Skin of body (tissue), 2 donors: Measurements from ENCODE around the gene BAIAP2L1. TPM values are rescaled to one million over a fixed set of nuclear protein-coding genes. Genes with fewer than 3 reads are reported as not detected.

ENCODE experiments used
- DNase-seq: peaks from one replicate; lab custom pipeline; 2025; lab: John Stamatoyannopoulos, UW
- total RNA-seq: library from RNA; depleted of rRNA; stranded (reverse); fragments of >200 nt; gene quantifications from one replicate; pipeline ENCODE4 v1.2.3, GENCODE V29; 2014

Gene BAIAP2L1
- total RNA-seq, 1 donor from 2014 or later, result 7.6 TPM

DNA sequence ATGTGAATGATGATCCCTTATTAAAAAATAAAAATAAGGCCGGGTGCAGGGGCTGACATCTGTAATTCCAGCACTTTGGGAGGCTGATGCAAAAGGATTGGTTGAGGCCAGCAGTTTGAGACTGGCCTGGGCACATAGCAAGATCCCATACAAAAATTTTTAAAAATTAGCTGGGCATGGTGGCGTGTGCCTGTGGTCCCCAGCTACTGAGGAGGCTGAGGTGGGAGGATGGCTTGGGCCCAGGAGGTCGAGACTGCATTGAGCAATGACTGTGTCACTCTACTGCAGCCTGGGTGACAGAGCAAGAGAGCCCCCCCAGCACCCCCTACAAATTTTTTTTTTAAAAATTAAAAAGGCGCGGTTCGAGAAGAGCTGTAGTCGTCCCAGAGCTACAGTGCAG is 120.6 kb downstream of the BAIAP2L1 start:
- no peak for DNase-seq

DNA sequence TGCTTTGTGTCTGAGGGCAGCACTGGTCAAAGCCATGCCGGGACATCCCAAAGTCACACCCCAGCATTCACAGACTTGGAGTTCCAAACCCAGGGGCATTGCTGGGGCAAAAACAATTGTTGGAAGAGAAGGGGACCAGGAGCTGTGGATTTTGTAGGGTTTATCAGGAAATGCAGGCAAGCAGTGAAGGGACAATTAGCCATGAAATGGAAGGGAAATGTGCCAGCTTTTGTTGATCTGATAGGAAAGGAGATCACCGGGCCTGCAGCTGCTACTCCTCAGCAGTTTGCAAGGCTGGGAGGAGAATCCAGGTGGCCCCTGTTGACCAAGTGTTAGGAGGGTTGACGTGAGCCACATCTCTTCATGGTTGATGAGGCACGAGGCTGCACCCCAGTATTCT is 122.0 kb downstream of the BAIAP2L1 start:
- no peak for DNase-seq

DNA sequence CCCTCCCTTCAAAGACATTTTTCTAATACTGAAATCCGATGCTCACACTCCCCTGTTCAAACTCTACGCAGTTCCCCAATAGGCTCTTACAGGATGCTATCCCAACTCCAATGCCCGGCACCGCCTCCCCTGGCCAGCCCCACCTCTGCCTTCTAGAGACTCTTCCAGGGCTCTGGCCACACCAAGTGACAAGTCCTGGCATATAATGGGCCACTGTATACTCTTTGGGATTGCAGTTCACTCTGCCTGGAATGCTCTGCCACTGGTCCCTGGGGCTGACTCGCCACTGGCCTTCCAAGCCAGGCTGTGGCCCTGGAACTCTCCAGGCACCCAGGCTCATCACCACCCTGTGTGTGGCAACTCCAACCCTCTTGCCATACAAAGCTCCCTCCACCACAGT is 122.5 kb downstream of the BAIAP2L1 start:
- no peak for DNase-seq

DNA sequence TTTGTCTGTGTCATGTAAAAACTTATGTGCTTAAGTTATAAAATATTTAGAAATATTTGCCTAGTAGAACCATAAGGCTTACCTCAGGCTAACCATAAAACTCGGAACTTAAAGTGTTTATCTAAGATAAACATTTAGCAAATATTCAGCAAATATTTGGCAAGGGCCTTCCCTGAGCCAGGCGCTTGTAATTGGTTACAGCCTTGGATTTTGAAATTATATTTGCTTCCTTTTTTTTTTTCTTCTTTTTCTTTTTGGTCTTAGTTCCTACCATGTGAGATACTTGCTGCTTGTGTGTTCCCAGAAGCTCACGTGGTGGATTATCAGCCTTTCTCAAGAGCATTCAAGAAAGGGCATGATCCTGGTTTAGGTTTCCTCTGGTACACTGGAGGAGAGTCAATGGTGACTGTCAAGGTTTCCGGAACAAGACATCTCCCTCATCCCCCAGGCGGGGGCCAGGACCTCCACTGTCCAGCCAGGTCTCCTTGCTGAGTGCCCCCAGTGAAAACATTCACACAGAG is 124.6 kb downstream of the BAIAP2L1 start:
- DNase-seq, result no peak

DNA sequence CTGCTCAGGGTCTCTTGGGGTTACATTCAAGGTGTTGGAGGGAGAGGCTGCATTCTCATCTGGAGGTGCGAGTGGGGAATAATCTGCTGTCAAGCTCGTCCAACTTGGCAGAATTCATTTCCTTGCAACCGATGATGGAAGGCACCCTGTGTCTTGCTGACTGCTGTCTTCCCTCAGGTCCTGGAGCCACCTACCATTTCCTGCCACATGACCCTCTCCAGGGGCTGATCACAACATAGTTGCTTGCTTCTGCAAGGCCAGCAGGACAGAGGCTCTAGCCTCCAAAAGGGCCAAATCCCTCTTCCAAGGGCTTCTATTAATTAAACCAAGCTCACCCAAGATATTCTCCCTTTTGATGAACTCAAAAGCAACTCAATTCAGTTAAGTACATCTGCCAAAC is 133.6 kb downstream of the BAIAP2L1 start:
- DNase-seq, result no peak

DNA sequence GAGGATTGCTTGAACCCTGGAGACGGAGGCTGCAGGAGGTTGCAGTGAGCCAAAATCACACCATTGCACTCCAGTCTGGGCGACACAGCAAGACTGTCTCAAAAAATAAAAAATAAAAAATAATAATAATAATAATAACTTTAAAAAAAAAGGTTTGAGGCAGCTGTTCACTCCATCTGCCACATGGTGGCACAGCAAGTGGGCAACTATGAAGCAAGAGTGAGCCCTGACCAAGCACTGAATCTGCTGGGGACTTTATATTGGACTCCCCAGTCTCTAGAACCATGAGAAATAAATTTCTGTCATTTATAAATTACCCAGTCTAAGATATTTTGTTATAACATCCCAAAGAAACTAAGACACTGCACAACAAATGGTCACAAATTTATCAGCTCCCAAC is 134.1 kb downstream of the BAIAP2L1 start:
- no peak for DNase-seq

DNA sequence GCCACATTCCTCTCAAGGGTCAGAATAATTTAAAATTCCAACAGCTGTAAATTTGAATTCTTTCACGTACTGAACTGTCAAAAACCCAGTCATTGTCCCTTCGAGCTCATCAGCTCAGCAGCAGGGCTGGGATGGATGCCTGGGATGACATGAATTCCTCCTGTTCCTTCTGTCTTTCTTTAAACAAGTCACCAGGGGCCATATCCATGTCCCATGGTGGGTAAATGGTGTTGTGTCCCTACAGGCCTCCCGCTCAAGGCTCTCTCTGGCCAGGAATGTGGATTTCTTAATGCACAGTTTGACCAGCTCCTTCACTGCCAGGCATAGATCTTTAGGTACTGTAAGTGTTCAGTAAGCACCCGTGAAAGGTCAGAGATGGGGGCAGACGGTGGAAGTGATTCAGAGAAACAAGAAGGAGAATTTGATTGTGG is 135.0 kb downstream of the BAIAP2L1 start:
- no peak for DNase-seq

DNA sequence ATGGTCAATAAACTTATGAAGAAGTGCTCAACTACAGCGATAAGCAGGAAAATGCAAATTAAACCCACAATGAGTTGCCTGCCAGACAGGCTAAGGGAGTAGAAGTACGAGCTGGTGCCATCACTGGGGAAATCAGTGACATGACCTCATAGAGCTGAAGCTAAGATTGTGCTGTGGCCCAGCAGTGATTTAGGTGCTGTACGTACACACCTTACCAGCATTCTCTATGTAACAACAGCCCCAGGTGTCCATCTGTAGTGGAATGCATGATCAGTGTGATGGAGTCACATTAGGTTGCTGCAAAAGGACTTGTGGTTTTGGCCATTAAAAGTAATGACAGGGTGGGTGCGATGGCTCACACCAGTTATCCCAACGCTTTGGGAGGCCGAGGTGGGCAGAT is 143.2 kb downstream of the BAIAP2L1 start:
- no peak for DNase-seq

DNA sequence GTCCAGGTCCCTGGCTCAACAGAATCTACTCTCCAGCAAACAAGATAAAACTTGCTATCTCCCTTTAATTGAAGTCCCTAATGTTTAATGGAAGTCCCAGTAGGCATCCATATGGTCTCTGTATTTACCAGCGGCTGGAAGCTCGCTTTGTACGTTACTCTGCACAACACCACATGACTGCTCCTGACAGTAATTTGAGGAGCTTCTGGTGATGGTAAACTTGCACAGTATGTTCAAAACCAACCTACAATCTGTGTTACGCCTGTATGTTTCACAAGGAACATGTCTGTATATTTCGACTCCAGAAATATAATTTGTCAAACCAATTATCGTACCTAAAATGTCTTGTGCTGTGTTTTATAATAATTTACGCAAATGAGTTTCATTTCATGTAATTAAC is 144.5 kb downstream of the BAIAP2L1 start:
- no peak for DNase-seq

DNA sequence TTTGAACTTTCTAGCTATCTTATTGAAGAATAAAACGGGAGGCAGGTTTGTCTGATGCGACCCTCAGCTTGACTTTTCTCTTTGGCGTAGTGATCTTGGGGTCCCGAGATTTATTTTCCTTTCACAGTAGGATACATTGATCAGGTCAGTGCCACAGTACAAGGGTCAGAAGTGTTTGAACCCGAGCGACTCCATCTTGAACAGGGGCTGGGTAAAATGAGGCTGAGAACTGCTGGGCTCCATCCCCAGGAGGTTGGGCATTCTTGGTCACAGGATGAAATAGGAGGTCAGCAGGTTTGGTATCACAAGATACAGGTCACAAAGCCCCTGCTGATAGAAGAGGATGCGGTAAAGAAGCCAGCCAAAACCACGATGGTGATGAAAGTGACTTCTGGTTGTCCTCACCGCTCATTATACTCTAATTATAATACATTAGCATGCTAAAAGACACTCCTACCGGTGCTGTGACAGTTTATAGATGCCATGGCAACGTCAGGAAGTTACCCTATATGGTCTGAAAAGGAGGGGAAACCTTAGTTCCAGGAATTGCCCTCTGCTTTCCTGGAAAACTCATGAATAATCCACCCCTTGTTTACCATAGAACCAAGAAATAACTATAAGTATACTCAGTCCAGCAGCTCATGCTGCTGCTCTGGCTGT is 145.8 kb downstream of the BAIAP2L1 start:
- no peak for DNase-seq

DNA sequence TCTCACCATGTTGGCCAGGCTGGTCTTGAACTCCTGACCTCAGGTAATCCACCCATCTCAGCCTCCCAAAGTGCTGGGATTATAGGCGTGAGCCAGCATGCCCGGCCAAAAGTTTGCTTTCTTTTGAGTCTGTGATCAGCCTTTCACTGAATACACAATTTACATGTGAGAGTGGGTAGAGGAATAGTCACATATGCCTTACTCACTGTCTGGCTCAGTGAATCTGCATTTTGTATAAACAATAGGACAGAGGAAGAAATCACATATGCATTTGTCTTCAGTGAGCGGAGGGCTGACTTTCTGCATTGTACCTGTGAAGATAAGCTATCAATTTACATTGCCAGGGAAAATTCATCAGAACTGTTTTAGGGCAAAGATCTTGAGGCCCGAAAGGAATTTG is 146.4 kb downstream of the BAIAP2L1 start:
- DNase-seq, result no peak

DNA sequence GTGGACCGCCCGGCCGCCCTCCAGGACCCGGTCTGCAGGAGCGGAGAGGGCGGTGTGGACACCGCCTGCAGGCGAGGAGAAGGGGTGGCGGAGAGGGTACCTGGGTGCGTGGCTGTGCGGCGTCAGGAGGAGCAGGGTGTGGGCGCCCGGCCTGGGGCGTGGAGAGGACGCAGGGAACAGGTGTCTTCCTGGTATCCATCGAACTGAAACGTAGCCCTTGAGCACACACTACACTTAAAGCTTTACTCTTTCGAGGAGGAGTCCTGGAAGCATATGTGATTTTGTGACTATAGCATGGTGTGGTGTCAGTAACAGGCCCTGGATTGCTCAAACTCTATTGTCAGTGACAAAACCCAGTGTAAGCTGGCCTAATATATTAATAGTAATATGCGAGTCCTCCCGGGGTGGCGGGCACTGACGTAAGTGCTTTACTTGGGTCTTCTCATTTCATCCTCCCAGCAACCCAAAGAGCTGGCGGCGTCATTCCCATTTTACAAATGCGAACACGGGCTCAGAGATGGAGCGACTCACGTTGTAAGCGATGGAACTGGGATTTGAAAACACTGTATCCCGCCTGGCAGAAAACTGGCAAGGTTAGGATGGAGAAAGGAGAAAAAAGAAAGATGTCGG is 148.3 kb downstream of the BAIAP2L1 start:
- DNase-seq, result no peak

DNA sequence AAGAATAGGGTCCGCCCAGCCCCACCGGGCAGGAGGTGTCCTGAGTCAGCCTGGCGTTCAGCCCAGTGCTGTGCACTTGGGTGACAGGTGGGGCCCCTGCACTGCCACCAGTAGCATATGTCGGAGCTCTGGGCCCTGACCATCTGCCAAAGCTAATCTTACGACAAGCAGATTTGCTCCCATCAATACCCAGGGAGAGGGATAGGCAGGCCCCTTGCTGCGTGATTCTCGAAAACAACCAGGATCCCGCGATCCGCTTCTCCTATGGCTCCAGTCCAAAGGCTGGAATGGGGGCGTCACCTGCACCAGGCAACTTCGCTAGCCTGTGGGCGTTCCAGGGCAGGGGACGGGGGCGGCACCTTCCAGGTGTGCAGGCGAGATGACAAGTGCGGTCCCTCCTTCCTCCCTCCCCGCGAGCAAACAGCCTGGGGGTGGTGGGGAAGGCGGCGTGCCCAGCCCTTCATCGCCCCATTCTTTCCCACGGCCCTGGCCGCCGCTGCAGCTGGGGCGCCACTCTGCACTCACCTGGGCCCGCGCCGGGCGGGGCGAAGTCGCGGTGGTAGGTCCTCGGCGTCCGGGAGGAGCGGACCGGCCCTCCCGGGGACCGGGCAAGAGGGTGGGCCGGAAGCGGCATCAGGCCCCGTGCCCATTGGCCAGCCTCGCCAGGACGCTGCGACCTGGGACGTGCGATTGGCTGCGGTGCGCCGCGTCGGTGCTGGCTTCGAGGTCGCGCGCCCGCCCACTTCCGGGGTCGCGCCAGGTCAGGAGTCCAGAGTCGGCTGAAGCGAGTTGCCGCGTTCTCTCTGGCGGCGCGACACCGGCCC is 149.1 kb downstream of the BAIAP2L1 start, which contains the start of gene TECPR1:
Gene TECPR1 (minus strand): TSS at position 632 of the 824 bp plus-strand sequence. CDS start 6,086 bp downstream, outside the sequence.
- peak; percentile 85 for DNase-seq

DNA sequence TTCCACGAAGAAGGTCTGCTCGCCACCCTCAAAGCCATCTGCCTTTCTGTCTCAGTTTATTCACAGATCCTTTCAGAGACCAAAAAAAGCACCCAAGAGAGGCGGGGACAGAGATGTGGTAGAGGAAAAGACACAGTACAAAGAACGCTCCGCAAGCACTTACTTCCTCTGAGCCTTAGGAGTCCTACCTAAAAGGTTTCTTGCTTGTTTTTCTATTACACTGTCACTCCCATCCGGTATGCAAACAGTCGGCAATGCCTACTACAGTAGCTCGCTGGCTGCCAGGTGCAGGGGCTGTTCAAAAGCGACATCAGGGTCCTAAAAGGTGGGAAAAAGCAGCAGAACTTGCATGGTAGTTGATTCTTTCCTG is 149.7 kb downstream of the BAIAP2L1 start:
- no peak for DNase-seq

DNA sequence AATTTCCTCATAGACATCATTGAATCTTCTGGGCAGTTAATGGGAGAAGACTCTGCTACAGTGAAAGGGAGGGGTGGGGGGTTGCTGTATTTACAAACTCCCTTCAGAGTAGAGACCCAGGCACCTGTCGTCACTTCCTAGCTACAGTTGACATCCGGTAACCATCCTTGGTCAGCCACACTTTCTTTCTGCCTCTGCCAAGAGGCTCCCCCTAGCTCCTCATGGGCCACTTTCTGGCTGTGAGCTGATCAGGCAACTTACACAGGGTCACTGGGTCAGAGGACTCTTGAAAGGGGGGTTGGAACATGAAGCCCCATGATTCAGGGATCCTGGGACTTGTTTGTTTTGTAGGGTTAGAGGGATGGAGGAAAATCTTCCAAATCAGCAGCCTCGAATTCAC is 150.1 kb downstream of the BAIAP2L1 start:
- DNase-seq, result no peak

DNA sequence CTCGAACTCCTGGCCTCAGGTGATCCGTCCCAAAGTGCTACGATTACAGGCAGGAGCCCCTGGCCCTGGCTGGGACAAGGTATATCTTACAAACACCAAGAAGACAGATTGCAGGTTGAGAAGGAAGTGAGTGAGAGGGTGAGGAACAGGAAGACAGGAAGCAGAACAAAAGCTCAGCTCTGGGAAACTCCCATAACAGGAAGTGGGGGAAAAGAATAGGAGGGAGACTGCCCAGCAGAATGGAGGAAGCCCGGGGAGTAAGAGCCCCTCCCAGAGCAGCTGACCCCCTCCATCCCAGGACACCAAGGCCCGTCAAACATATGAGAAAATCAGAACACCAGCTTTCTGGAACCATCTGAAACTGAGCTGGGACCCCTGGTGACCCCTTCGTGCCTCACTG is 151.8 kb downstream of the BAIAP2L1 start:
- DNase-seq, result no peak

DNA sequence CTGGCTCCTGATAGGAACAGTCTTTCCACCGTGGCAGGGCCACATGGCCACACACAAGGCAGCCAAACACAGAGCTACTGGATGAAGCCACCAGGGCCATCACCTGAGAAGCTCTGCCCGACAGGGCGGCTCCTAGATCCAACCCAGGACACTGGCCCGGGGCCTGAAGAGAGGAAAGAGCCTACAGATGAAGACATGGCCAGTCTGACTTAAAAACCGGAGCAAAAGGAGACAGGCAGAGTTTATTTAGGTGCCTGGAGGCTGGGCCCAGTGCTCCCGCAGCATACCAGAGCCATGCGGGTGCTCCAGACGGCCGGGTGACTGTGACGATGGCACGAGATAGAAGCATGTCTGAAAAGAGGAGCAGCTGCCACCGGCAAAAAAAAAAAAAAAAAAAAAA is 152.7 kb downstream of the BAIAP2L1 start:
- DNase-seq, result no peak

DNA sequence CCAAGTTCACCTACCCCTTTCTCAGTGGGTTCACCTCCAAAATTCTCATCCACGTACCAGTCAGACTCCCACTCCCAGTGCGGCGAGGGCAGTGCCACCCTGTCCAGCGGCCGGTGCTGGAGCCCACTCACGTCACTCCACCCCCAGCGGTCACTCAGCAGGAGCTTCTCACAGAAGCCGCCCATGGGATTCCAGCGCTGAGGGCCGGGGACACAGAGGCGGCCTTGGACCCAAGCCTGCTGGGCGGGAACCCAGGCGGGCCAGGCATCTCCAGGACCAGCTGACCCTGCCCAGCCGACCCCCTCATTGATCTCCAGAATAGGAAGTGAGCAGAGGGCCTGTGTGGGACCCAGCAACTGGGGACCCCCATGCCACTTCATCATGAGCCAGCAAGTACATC is 156.0 kb downstream of the BAIAP2L1 start:
- no peak for DNase-seq

DNA sequence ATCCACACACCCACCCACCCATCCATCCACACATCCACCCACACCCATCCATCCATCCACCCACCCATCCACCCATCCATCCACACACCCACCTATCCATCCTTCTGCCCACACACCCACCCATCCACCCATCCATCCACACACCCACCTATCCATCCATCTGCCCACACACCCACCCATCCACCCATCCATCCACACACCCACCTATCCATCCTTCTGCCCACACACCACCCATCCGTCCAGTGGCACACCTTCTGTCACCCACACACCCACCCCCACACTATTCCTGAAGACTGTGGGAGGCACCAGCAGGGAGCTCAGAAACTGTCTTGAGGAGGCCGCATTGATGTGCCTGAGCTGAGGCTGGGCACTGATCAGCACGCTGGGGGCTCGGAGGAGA is 158.0 kb downstream of the BAIAP2L1 start:
- DNase-seq, result no peak

DNA sequence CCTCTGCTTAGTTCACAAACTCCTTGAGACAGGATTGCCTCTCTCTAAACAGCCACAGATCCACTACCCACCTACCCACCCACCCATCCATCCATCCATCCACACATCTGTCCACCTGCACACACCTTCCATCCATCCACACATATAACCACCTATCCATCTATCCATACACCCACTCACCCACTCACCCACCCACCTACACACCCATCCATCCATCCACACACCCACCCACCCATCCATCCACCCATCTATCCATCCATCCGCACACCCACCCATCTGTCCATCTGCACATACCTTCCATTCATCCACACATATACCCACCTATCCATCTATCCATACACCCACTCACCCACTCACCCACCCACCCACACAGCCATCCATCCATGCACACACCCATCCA is 158.5 kb downstream of the BAIAP2L1 start:
- no peak for DNase-seq

DNA sequence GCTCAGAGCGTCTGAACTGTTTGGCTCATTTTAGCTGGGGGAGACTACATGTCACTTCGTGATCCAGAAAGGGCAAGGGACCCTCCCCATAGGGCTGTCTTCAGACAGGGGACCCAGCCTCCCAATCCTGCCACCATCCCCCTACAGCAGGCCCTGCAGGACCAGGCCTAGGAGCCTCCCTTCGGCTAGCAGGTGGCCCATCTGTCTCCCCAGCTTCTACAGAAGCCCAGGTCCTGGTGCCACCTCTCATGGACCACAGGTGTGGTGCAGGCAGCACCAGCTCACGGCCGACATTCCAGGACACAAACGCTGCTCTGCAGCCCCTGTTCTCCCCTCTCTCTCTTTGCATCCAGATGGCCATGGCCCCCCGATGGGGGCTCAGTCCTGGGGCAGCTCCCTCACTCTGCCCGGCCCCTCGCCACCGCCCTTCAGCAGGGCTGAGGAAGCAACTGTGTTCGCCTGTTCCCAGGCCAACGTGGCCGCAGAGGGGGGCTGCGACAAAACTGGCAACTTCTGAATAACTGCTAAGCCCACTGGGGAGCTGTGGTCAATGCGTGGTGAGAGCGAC is 159.1 kb downstream of the BAIAP2L1 start:
- DNase-seq, result no peak
